Caco-2 (cell line): Measurements from ENCODE around the gene FOXF2. TPM values are rescaled to one million over a fixed set of nuclear protein-coding genes. Genes with fewer than 3 reads are reported as not detected.

Experiments used
- BruUV-seq: library from RNA; stranded (reverse); fragments of 400-500 nt; replicated peaks from 2 replicates; lab custom pipeline; 2021; lab: Mats Ljungman, UMichigan
- CTCF ChIA-PET: fragments of 300-600 bp; sonication (Branson Sonifier 250); formaldehyde crosslinking; loops from one replicate; lab custom pipeline; 2022; ENCODE audit warnings: antibody characterized with exemption; lab: Charles Lee
- POLR2A ChIA-PET: fragments of 300-600 bp; sonication (Branson Sonifier 250); formaldehyde crosslinking; loops from one replicate; lab custom pipeline; 2022; ENCODE audit warnings: antibody characterized with exemption; lab: Charles Lee
- DNase-seq, 2 experiments: peaks; one replicate each; pipeline versions ENCODE4 v3.0.0 to v3.0.0-alpha.2; 2020 to 2022
- H3K27me3 ChIP-seq: replicated peaks from 2 replicates; pipeline ENCODE4 v1.6.0; 2011; ENCODE audit warnings: low read length; ENCODE audit not compliant: control insufficient read depth, insufficient read depth
- H3K36me3 ChIP-seq: 2 replicates; pipeline ENCODE4 v1.5.1; 2011; ENCODE audit warnings: low read length; ENCODE audit not compliant: control insufficient read depth, insufficient read depth
- H3K4me1 ChIP-seq: fragments of 250-450 bp; sonication (Bioruptor Pico); 2 replicates; pipeline ENCODE4 v1.5.1; 2020; ENCODE audit warnings: mild to moderate bottlenecking
- H3K4me3 ChIP-seq: 2 replicates; pipeline ENCODE4 v1.5.1; 2011; ENCODE audit warnings: low read depth, mild to moderate bottlenecking, control low read depth, low read length
- H3K9me3 ChIP-seq: fragments of 250-450 bp; sonication (Bioruptor Pico); 2 replicates; pipeline ENCODE4 v1.5.1; 2020; ENCODE audit warnings: mild to moderate bottlenecking, moderate library complexity
- H3K27ac Mint-ChIP-seq: one replicate; pipeline ENCODE4 v1.8.0; 2022; ENCODE audit warnings: mixed read lengths; ENCODE audit not compliant: unreplicated experiment
- H3K27me3 Mint-ChIP-seq: one replicate; pipeline ENCODE4 v1.8.0; 2022; ENCODE audit warnings: mixed read lengths; ENCODE audit not compliant: insufficient read depth, unreplicated experiment
- H3K36me3 Mint-ChIP-seq: one replicate; pipeline ENCODE4 v1.8.0; 2022; ENCODE audit warnings: mild to moderate bottlenecking, mixed read lengths; ENCODE audit not compliant: insufficient read depth, unreplicated experiment
- H3K4me1 Mint-ChIP-seq: one replicate; pipeline ENCODE4 v1.8.0; 2022; ENCODE audit warnings: low read depth, mixed read lengths; ENCODE audit not compliant: unreplicated experiment
- H3K4me3 Mint-ChIP-seq: one replicate; pipeline ENCODE4 v1.8.0; 2022; ENCODE audit warnings: mild to moderate bottlenecking, moderate library complexity, mixed read lengths; ENCODE audit not compliant: unreplicated experiment
- H3K9me3 Mint-ChIP-seq: one replicate; pipeline ENCODE4 v1.8.0; 2022; ENCODE audit warnings: mixed read lengths; ENCODE audit not compliant: unreplicated experiment
- intact Hi-C: fragments of 100-400 bp; cut with micrococcal nuclease; formaldehyde crosslinking; loops from one replicate; pipeline ENCODE4 v1.10.0; 2022; ENCODE audit not compliant: unreplicated experiment
- total RNA-seq: library from RNA; stranded (reverse); gene quantifications from 2 replicates; pipeline ENCODE4 v1.2.3, GENCODE V29; 2022
- TF ChIP-seq, protein P1 (sequence below), 2 experiments: fragments of 200-600 bp in 1 of 2; IDR thresholded peaks; 1 replicate in 1 of 2; 2 replicates in 1 of 2; pipeline versions ENCODE4 v1.5.1 to v1.8.0; 2011 to 2022; ENCODE audit warnings: antibody characterized with exemption in 1 of 2, control low read depth in 1 of 2, inconsistent platforms in 1 of 2, low read depth in 1 of 2, low read length in 1 of 2, mild to moderate bottlenecking in 1 of 2, moderate library complexity in 1 of 2; ENCODE audit not compliant: insufficient read depth in 1 of 2, severe bottlenecking in 1 of 2, unreplicated experiment in 1 of 2

FOXF2 gene
- total RNA-seq, 1 experiment from 2014 or later, result 0.88 TPM

DNA sequence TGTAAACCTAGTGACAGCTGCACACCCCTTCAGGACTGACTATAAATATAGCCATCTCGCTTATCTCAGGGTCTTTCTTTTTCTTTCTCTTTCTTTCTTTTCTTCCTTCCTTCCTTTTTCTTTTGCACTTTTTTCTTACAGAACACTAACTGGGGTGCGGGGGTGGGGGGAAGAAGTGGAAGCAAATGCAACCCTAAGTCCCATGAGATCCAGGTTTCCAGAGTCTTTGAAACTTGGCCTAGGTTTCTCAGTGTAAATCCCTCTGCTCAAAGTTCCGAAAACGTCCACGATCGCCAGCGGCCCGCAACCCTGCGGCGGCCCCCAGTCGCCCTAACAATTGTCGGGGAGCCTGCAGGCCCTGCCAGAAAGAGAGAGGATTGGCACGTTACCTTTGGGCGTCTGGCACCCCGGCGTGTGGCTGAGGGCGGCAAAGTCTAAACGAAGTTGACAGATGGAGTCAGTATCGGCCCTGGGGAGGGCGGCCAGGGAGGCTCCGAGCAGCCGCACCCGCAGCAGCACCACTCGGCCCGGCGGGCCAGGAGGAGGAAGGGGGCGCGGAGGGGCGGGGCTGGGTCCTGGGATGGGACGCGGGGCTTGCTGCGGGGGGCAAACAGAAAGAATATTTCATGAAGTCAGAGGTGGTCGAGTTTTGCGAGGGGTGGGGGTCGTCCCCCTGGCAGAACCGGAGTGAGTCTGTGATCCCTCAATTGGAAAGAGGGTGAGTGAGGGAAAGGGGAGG, 577 bp upstream of the FOXF2 start:
- TF ChIP-seq, protein P1, sequence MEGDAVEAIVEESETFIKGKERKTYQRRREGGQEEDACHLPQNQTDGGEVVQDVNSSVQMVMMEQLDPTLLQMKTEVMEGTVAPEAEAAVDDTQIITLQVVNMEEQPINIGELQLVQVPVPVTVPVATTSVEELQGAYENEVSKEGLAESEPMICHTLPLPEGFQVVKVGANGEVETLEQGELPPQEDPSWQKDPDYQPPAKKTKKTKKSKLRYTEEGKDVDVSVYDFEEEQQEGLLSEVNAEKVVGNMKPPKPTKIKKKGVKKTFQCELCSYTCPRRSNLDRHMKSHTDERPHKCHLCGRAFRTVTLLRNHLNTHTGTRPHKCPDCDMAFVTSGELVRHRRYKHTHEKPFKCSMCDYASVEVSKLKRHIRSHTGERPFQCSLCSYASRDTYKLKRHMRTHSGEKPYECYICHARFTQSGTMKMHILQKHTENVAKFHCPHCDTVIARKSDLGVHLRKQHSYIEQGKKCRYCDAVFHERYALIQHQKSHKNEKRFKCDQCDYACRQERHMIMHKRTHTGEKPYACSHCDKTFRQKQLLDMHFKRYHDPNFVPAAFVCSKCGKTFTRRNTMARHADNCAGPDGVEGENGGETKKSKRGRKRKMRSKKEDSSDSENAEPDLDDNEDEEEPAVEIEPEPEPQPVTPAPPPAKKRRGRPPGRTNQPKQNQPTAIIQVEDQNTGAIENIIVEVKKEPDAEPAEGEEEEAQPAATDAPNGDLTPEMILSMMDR (IDR thresholded peaks at IDR 0.05; ENCODE audit: insufficient read depth in 1 of 2, low read depth in 1 of 2, low read length in 1 of 2, severe bottlenecking in 1 of 2, unreplicated experiment in 1 of 2), result no peak
- POLR2A ChIA-PET, result no interaction called here
- H3K27ac Mint-ChIP-seq, result no peak overlapping the region

DNA sequence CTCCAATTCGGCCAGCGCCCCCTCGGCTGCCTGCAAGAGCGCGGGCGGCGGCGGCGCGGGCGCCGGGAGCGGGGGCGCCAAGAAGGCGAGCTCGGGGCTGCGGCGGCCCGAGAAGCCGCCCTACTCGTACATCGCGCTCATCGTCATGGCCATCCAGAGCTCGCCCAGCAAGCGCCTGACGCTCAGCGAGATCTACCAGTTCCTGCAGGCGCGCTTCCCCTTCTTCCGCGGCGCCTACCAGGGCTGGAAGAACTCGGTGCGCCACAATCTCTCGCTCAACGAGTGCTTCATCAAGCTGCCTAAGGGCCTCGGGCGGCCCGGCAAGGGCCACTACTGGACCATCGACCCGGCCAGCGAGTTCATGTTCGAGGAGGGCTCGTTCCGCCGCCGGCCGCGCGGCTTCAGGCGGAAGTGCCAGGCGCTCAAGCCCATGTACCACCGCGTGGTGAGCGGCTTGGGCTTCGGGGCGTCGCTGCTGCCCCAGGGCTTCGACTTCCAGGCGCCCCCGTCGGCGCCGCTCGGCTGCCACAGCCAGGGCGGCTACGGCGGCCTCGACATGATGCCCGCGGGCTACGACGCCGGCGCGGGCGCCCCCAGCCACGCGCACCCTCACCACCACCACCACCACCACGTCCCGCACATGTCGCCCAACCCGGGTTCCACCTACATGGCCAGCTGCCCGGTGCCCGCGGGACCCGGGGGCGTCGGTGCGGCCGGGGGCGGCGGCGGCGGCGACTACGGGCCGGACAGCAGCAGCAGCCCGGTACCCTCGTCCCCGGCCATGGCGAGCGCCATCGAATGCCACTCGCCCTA, 963 bp downstream of the FOXF2 start:
- BruUV-seq, result no TSS peak
- Mint-ChIP-seq H3K9me3 (no peaks in the 10 kb centered on the region), H3K4me3 (peak overlapping the region; percentile 63), H3K36me3 (no peaks in the 10 kb centered on the region), H3K27me3 (peaks cover 6% of the 10 kb centered on the region), H3K4me1 (no peaks in the 10 kb centered on the region), H3K27ac (no peak overlapping the region)
- Histone ChIP-seq H3K36me3 (no peaks in the 10 kb centered on the region), H3K4me1 (no peaks in the 10 kb centered on the region), H3K27me3 (no peaks in the 10 kb centered on the region), H3K9me3 (no peaks in the 10 kb centered on the region), H3K4me3 (no peak overlapping the region)
- intact Hi-C loops, result loop anchor here (10.0 kb wide), 1 partner anchor 666 kb away; no protein-coding TSS in a partner anchor
- ChIA-PET POLR2A (no interaction called here), CTCF (no interaction called here)
- TF ChIP-seq, protein P1 (IDR thresholded peaks at IDR 0.05; ENCODE audit: insufficient read depth in 1 of 2, low read depth in 1 of 2, low read length in 1 of 2, severe bottlenecking in 1 of 2, unreplicated experiment in 1 of 2), result no peak
- no peak for DNase-seq

More for the DNA sequence above, 577 bp upstream of the FOXF2 start:
- no peaks in the 10 kb centered on the region for H3K9me3 Mint-ChIP-seq
- no peaks in the 10 kb centered on the region for H3K36me3 Mint-ChIP-seq
- H3K4me3 Mint-ChIP-seq, result peak overlapping the region; percentile 80
- no peaks in the 10 kb centered on the region for H3K4me1 Mint-ChIP-seq
- no peak for DNase-seq
- no peaks in the 10 kb centered on the region for H3K36me3 ChIP-seq
- CTCF ChIA-PET, result no interaction called here
- BruUV-seq, result no TSS peak
- intact Hi-C loops, result no loop called here
- no peaks in the 10 kb centered on the region for H3K9me3 ChIP-seq
- H3K4me1 ChIP-seq, result no peaks in the 10 kb centered on the region
- H3K27me3 ChIP-seq, result no peaks in the 10 kb centered on the region
- peak overlapping the region; percentile 18; the same call in 1 of the 2 replicates for H3K4me3 ChIP-seq
- peaks cover 6% of the 10 kb centered on the region for H3K27me3 Mint-ChIP-seq
